Measurements from ENCODE around the gene IL20RA.

- no peak for TF ChIP-seq POLR2A (IDR thresholded peaks at IDR 0.05)
- TF ChIP-seq CTCF (IDR thresholded peaks at IDR 0.05): no peak
These were observed 48.7 kb upstream of the IL20RA start for GRCh38 chr6:137093183-137094069.

Data from vagina (tissue), 2 donors.